Mammary epithelial cell (primary cell): Measurements from ENCODE around the gene KLHL41.

Experiments
- CTCF ChIP-seq, 2 donors: IDR thresholded peaks in 1 of 2; conservative IDR thresholded peaks in 1 of 2; 2 replicates each; pipeline ENCODE4 v1.5.1; 2011 to 2012; ENCODE audit warnings: inconsistent platforms in 2 of 2, low read length in 2 of 2, mild to moderate bottlenecking in 2 of 2, control low read depth in 1 of 2, low read depth in 1 of 2; ENCODE audit not compliant: insufficient read depth in 1 of 2; ENCODE audit errors: extremely low read depth in 1 of 2
- EZH2 ChIP-seq: IDR thresholded peaks from 2 replicates; pipeline ENCODE4 v1.6.1; 2012; ENCODE audit warnings: low read length, inconsistent platforms, borderline replicate concordance

GRCh38 chr2:169461143-169461542 lies 48.4 kb upstream of the KLHL41 start:
- no peak for TF ChIP-seq CTCF (conservative IDR thresholded peaks at IDR 0.05 in 1 of 2, IDR thresholded peaks at IDR 0.05 in 1 of 2; ENCODE audit: extremely low read depth in 1 of 2, insufficient read depth in 1 of 2, low read depth in 1 of 2, low read length in 2 of 2)
- TF ChIP-seq EZH2, result no peak
